ENCODE results near the gene PCCA.

Gene PCCA

GRCh38 chr13:100561158-100561499 lies 472.2 kb downstream of the PCCA start:
- no peak for TF ChIP-seq L3MBTL2 (conservative IDR thresholded peaks at IDR 0.05)
- TF ChIP-seq FOXA1 (IDR thresholded peaks at IDR 0.05), result no peak
- no peak for TF ChIP-seq ZNF384 (IDR thresholded peaks at IDR 0.05)
- TF ChIP-seq LEF1 (IDR thresholded peaks at IDR 0.05; ENCODE audit: borderline replicate concordance), result no peak
- no peak for TF ChIP-seq SUZ12 (IDR thresholded peaks at IDR 0.05)
- TF ChIP-seq BHLHE40 (IDR thresholded peaks at IDR 0.05; ENCODE audit: borderline replicate concordance), result no peak
- TF ChIP-seq TARDBP (IDR thresholded peaks at IDR 0.05), result no peak
- no peak for TF ChIP-seq HDGF (IDR thresholded peaks at IDR 0.05; ENCODE audit: borderline replicate concordance)
- TF ChIP-seq ARNT (IDR thresholded peaks at IDR 0.05), result no peak
- TF ChIP-seq ELF4 (IDR thresholded peaks at IDR 0.05), result no peak
- TF ChIP-seq SP1 (IDR thresholded peaks at IDR 0.05), result no peak
- TF ChIP-seq PKNOX1 (IDR thresholded peaks at IDR 0.05), result no peak
- no peak for TF ChIP-seq FOXM1 (IDR thresholded peaks at IDR 0.05; ENCODE audit: borderline replicate concordance)
- no peak for TF ChIP-seq NFRKB (IDR thresholded peaks at IDR 0.05)
- no peak for TF ChIP-seq FOXK2 (IDR thresholded peaks at IDR 0.05)
- no peak for TF ChIP-seq CTBP1 (IDR thresholded peaks at IDR 0.05; ENCODE audit: borderline replicate concordance)
- CTCF ChIA-PET, result interaction anchor here (3.4 kb wide), 1 partner anchor 12 kb away, joined by 13 read pairs; no protein-coding TSS in a partner anchor
- POLR2A ChIA-PET, result no interaction called here
- no peak for DNase-seq (ENCODE audit: extremely low spot score)

DNA sequence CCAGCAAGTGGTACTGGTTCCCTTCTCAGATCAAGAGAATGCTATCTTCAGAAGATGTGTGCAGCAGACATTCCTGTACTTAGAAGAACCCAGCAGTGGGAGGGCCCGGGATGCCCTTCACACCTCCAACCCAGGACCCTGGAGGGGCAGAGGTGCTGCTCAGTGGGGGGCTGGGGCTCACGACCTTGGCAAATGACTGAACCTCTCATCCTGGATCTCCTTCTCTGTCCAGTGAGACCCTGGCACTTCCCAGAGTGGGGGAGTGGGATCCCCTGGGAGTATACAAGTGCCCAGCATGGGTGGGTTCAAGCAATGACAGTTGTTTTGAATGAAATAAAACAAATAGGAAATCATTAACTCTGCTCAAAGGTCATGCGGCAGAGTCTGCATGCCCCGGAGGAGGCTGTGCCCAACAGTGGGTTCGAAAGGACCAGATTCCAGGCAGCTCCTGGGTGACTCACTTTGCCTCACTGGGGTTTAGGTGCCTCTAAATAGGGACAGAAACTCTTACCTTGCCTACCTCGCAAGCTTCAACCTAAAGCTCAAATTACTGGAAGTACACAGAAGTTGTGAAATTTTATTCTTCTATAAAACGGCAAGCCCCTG lies 472.8 kb downstream of the PCCA start:
- TF ChIP-seq TARDBP (IDR thresholded peaks at IDR 0.05) (no peak), SP1 (IDR thresholded peaks at IDR 0.05) (no peak), BHLHE40 (IDR thresholded peaks at IDR 0.05; ENCODE audit: borderline replicate concordance) (no peak), PKNOX1 (IDR thresholded peaks at IDR 0.05) (no peak), FOXM1 (IDR thresholded peaks at IDR 0.05; ENCODE audit: borderline replicate concordance) (no peak), SUZ12 (IDR thresholded peaks at IDR 0.05) (no peak)
- DNase-seq (ENCODE audit: extremely low spot score), result no peak
- ChIA-PET POLR2A (no interaction called here), CTCF (interaction anchor here (3.4 kb wide), 1 partner anchor 11 kb away, joined by 13 read pairs; no protein-coding TSS in a partner anchor)

DNA sequence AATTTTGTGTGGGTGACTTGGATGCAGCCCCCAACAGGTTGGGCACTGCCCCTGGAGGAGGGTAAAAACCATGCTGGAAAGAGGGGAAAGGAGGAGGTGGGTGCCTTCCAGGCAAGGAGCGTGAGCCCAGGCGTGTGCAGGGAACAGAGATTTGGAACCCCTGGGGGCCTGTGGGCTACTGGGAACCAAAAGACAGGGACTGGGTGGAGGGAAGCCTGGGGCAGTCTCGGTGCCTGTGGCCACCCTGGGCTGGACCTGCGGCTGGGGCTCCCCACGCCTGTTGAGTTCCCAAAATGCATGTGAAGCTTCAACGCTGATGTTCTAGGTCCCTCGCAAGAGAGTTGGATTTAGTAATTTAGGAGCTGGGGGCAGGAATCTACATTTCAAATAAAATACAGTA lies 474.9 kb downstream of the PCCA start:
- ChIA-PET POLR2A (no interaction called here), CTCF (no interaction called here)
- DNase-seq (ENCODE audit: extremely low spot score), result no peak
- TF ChIP-seq ARNT (IDR thresholded peaks at IDR 0.05) (no peak), CTBP1 (IDR thresholded peaks at IDR 0.05; ENCODE audit: borderline replicate concordance) (no peak), FOXM1 (IDR thresholded peaks at IDR 0.05; ENCODE audit: borderline replicate concordance) (no peak), FOXA1 (IDR thresholded peaks at IDR 0.05) (no peak), ELF4 (IDR thresholded peaks at IDR 0.05) (no peak), BHLHE40 (IDR thresholded peaks at IDR 0.05; ENCODE audit: borderline replicate concordance) (no peak), PKNOX1 (IDR thresholded peaks at IDR 0.05) (no peak), L3MBTL2 (conservative IDR thresholded peaks at IDR 0.05) (no peak), ZNF384 (IDR thresholded peaks at IDR 0.05) (no peak), HDGF (IDR thresholded peaks at IDR 0.05; ENCODE audit: borderline replicate concordance) (no peak), SP1 (IDR thresholded peaks at IDR 0.05) (no peak), FOXK2 (IDR thresholded peaks at IDR 0.05) (no peak), LEF1 (IDR thresholded peaks at IDR 0.05; ENCODE audit: borderline replicate concordance) (no peak), TARDBP (IDR thresholded peaks at IDR 0.05) (no peak)

GRCh38 chr13:100564444-100565223 lies 475.7 kb downstream of the PCCA start:
- POLR2A ChIA-PET, result no interaction called here
- CTCF ChIA-PET, result no interaction called here
- TF ChIP-seq PKNOX1 (IDR thresholded peaks at IDR 0.05) (no peak), FOXK2 (IDR thresholded peaks at IDR 0.05) (no peak), HDGF (IDR thresholded peaks at IDR 0.05; ENCODE audit: borderline replicate concordance) (no peak), LEF1 (IDR thresholded peaks at IDR 0.05; ENCODE audit: borderline replicate concordance) (no peak), SUZ12 (IDR thresholded peaks at IDR 0.05) (no peak), FOXA1 (IDR thresholded peaks at IDR 0.05) (no peak), ELF4 (IDR thresholded peaks at IDR 0.05) (no peak), SP1 (IDR thresholded peaks at IDR 0.05) (no peak), ARNT (IDR thresholded peaks at IDR 0.05) (no peak), TARDBP (IDR thresholded peaks at IDR 0.05) (no peak), ZNF384 (IDR thresholded peaks at IDR 0.05) (no peak), L3MBTL2 (conservative IDR thresholded peaks at IDR 0.05) (no peak), CTBP1 (IDR thresholded peaks at IDR 0.05; ENCODE audit: borderline replicate concordance) (no peak), FOXM1 (IDR thresholded peaks at IDR 0.05; ENCODE audit: borderline replicate concordance) (no peak), NFRKB (IDR thresholded peaks at IDR 0.05) (no peak), BHLHE40 (IDR thresholded peaks at IDR 0.05; ENCODE audit: borderline replicate concordance) (no peak)
- DNase-seq (ENCODE audit: extremely low spot score), result no peak

- POLR2A ChIA-PET, result no interaction called here
- TF ChIP-seq CTBP1 (IDR thresholded peaks at IDR 0.05; ENCODE audit: borderline replicate concordance) (no peak), LEF1 (IDR thresholded peaks at IDR 0.05; ENCODE audit: borderline replicate concordance) (no peak), FOXA1 (IDR thresholded peaks at IDR 0.05) (no peak), FOXM1 (IDR thresholded peaks at IDR 0.05; ENCODE audit: borderline replicate concordance) (no peak), ARNT (IDR thresholded peaks at IDR 0.05) (no peak), SP1 (IDR thresholded peaks at IDR 0.05) (no peak), L3MBTL2 (conservative IDR thresholded peaks at IDR 0.05) (no peak), PKNOX1 (IDR thresholded peaks at IDR 0.05) (no peak), NFRKB (IDR thresholded peaks at IDR 0.05) (no peak), ELF4 (IDR thresholded peaks at IDR 0.05) (no peak)
- no peak for DNase-seq (ENCODE audit: extremely low spot score)
- CTCF ChIA-PET, result no interaction called here
These were observed 476.4 kb downstream of the PCCA start for GRCh38 chr13:100565286-100565685.
